Measurements from ENCODE around the gene UBE2V1. TPM values are rescaled to one million over a fixed set of nuclear protein-coding genes. Genes with fewer than 3 reads are reported as not detected.

The UBE2V1 gene
- total RNA-seq, 1 donor from 2014 or later: 223 TPM

GRCh38 chr20:50053362-50054230 lies 59.4 kb downstream of the UBE2V1 start:
- Mint-ChIP-seq H3K9me3 (ENCODE audit: unreplicated experiment) (no peaks in the 10 kb centered on the region), H3K27ac (ENCODE audit: unreplicated experiment) (no peak overlapping the region), H3K27me3 (ENCODE audit: unreplicated experiment) (peaks cover 5% of the 10 kb centered on the region), H3K4me1 (ENCODE audit: unreplicated experiment) (peaks cover 12% of the 10 kb centered on the region), H3K36me3 (ENCODE audit: low read depth, unreplicated experiment) (no peaks in the 10 kb centered on the region), H3K4me3 (ENCODE audit: unreplicated experiment) (no peak overlapping the region)
- DNase-seq (ENCODE audit: low spot score): no peak
- TF ChIP-seq CTCF (IDR thresholded peaks at IDR 0.05; ENCODE audit: unreplicated experiment): no peak

- TF ChIP-seq CTCF (IDR thresholded peaks at IDR 0.05; ENCODE audit: unreplicated experiment): no peak
- H3K4me3 Mint-ChIP-seq (ENCODE audit: unreplicated experiment): no peak overlapping the region
Observed at GRCh38 chr20:50052550-50053361, 60.2 kb downstream of the UBE2V1 start.

GRCh38 chr20:50050660-50051308 lies 62.2 kb downstream of the UBE2V1 start:
- Mint-ChIP-seq H3K4me1 (ENCODE audit: unreplicated experiment) (peaks cover 26% of the 10 kb centered on the region), H3K9me3 (ENCODE audit: unreplicated experiment) (no peaks in the 10 kb centered on the region), H3K27ac (ENCODE audit: unreplicated experiment) (peak overlapping the region; percentile 42), H3K36me3 (ENCODE audit: low read depth, unreplicated experiment) (no peaks in the 10 kb centered on the region), H3K4me3 (ENCODE audit: unreplicated experiment) (no peak overlapping the region), H3K27me3 (ENCODE audit: unreplicated experiment) (peaks cover 7% of the 10 kb centered on the region)
- no peak for TF ChIP-seq CTCF (IDR thresholded peaks at IDR 0.05; ENCODE audit: unreplicated experiment)
- DNase-seq (ENCODE audit: low spot score): no peak

More at GRCh38 chr20:50052550-50053361, 60.2 kb downstream of the UBE2V1 start:
- Mint-ChIP-seq H3K9me3 (ENCODE audit: unreplicated experiment) (no peaks in the 10 kb centered on the region), H3K27me3 (ENCODE audit: unreplicated experiment) (peaks cover 5% of the 10 kb centered on the region), H3K36me3 (ENCODE audit: low read depth, unreplicated experiment) (no peaks in the 10 kb centered on the region), H3K4me1 (ENCODE audit: unreplicated experiment) (peaks cover 9% of the 10 kb centered on the region), H3K27ac (ENCODE audit: unreplicated experiment) (no peak overlapping the region)
- no peak for DNase-seq (ENCODE audit: low spot score)

- Mint-ChIP-seq H3K4me1 (ENCODE audit: unreplicated experiment) (peaks cover 25% of the 10 kb centered on the region), H3K4me3 (ENCODE audit: unreplicated experiment) (no peak overlapping the region), H3K9me3 (ENCODE audit: unreplicated experiment) (no peaks in the 10 kb centered on the region), H3K27me3 (ENCODE audit: unreplicated experiment) (peaks cover 9% of the 10 kb centered on the region), H3K36me3 (ENCODE audit: low read depth, unreplicated experiment) (no peaks in the 10 kb centered on the region), H3K27ac (ENCODE audit: unreplicated experiment) (no peak overlapping the region)
- no peak for DNase-seq (ENCODE audit: low spot score)
- no peak for TF ChIP-seq CTCF (IDR thresholded peaks at IDR 0.05; ENCODE audit: unreplicated experiment)
Observed at GRCh38 chr20:50050214-50050613, 62.7 kb downstream of the UBE2V1 start.

Measured in endothelial cell (in vitro differentiated cells).